OCI-M1 (cell line): ENCODE measurements around the gene CSNK1A1.
A peak's percentile ranks its signal among the peaks of the same experiment; 100 is the strongest.
"Not testable (repeated sequence)": the region's sequence is repeated elsewhere in the genome, so short reads cannot be mapped to it uniquely, and the experiment has no call there.

ENCODE experiments used
- DNase-seq: peaks from one replicate; lab custom pipeline; 2025; lab: John Stamatoyannopoulos, UW

CSNK1A1 gene

GRCh38 chr5:149551227-149552037 lies at the start of gene CSNK1A1:
TSS of gene CSNK1A1 (minus strand) at chr5:149551439. CDS start at chr5:149550964, 475 bp downstream.
- DNase-seq = peak; percentile 99

- no peak for DNase-seq
Measured at GRCh38 chr5:149600932-149601331, 49.7 kb upstream of the CSNK1A1 start.

GRCh38 chr5:149599375-149599774 lies 48.1 kb upstream of the CSNK1A1 start:
- DNase-seq = no peak

- DNase-seq = no peak
Measured at GRCh38 chr5:149598966-149599365, 47.7 kb upstream of the CSNK1A1 start.

- not testable (repeated sequence) for DNase-seq
Measured at GRCh38 chr5:149598234-149598633, 47.0 kb upstream of the CSNK1A1 start.

- no peak for DNase-seq
Measured at GRCh38 chr5:149597618-149598017, 46.4 kb upstream of the CSNK1A1 start.

- DNase-seq = no peak
Measured at GRCh38 chr5:149596712-149597111, 45.5 kb upstream of the CSNK1A1 start.

GRCh38 chr5:149595105-149595504 lies 43.9 kb upstream of the CSNK1A1 start:
- not testable (repeated sequence) for DNase-seq

GRCh38 chr5:149594206-149594895 lies 43.1 kb upstream of the CSNK1A1 start:
- DNase-seq = no peak

GRCh38 chr5:149593370-149593769 lies 42.1 kb upstream of the CSNK1A1 start:
- DNase-seq = no peak

GRCh38 chr5:149588936-149589335 lies 37.7 kb upstream of the CSNK1A1 start:
- peak; percentile 46 for DNase-seq

- DNase-seq = no peak
Measured at GRCh38 chr5:149586708-149587318, 35.6 kb upstream of the CSNK1A1 start.

- DNase-seq = no peak
Measured at GRCh38 chr5:149585910-149586309, 34.7 kb upstream of the CSNK1A1 start.

GRCh38 chr5:149584121-149584520 lies 32.9 kb upstream of the CSNK1A1 start:
- peak; percentile 48 for DNase-seq

- DNase-seq = no peak
Measured at GRCh38 chr5:149583394-149583793, 32.2 kb upstream of the CSNK1A1 start.

- DNase-seq = peak; percentile 13
Measured at GRCh38 chr5:149581931-149582768, 30.9 kb upstream of the CSNK1A1 start.

- peak; percentile 67 for DNase-seq
Measured at GRCh38 chr5:149581192-149581861, 30.1 kb upstream of the CSNK1A1 start, which contains the start of gene ARHGEF37. TSS of gene ARHGEF37 (plus strand) at chr5:149581498. CDS start at chr5:149597770, 16,272 bp downstream.

- peak; percentile 69 for DNase-seq
Measured at GRCh38 chr5:149580808-149581191, 29.6 kb upstream of the CSNK1A1 start.

- no peak for DNase-seq
Measured at GRCh38 chr5:149578896-149579295, 27.7 kb upstream of the CSNK1A1 start.

- DNase-seq = no peak
Measured at GRCh38 chr5:149576021-149576420, 24.8 kb upstream of the CSNK1A1 start.

- DNase-seq = no peak
Measured at GRCh38 chr5:149575131-149575530, 23.9 kb upstream of the CSNK1A1 start.
